WTC11 (cell line): ENCODE results near the gene IFITM2. TPM values are rescaled to one million over a fixed set of nuclear protein-coding genes. Genes with fewer than 3 reads are reported as not detected.

Experiments used
- ATAC-seq: fragments of 200-7000 bp; cut with Tn5 transposase; 2 replicates; pipeline ENCODE4 v1.10.0; 2021; ENCODE audit warnings: mild to moderate bottlenecking, moderate library complexity
- CTCF ChIA-PET: fragments of 300-600 bp; sonication (Branson Sonifier 250); formaldehyde crosslinking; loops from one replicate; lab custom pipeline; 2021; ENCODE audit warnings: antibody characterized with exemption; lab: Charles Lee
- POLR2A ChIA-PET: fragments of 350-600 bp; sonication (Branson Sonifier 250); formaldehyde crosslinking; loops from one replicate; lab custom pipeline; 2021; ENCODE audit warnings: antibody characterized with exemption; lab: Charles Lee
- DNase-seq: peaks from one replicate; pipeline ENCODE4 v3.0.0; 2021; ENCODE audit warnings: low spot score
- H3K27ac Mint-ChIP-seq: 2 replicates; pipeline ENCODE4 v1.8.0; 2021; ENCODE audit warnings: mixed read lengths
- H3K27me3 Mint-ChIP-seq: 2 replicates; pipeline ENCODE4 v1.8.0; 2021; ENCODE audit warnings: low read depth, mild to moderate bottlenecking, moderate library complexity, mixed read lengths
- H3K36me3 Mint-ChIP-seq: 2 replicates; pipeline ENCODE4 v1.8.0; 2021; ENCODE audit warnings: mixed read lengths
- H3K4me1 Mint-ChIP-seq: 2 replicates; pipeline ENCODE4 v1.8.0; 2022; ENCODE audit warnings: mixed read lengths
- H3K4me3 Mint-ChIP-seq: 2 replicates; pipeline ENCODE4 v1.8.0; 2021; ENCODE audit warnings: mild to moderate bottlenecking, moderate library complexity, mixed read lengths
- H3K9me3 Mint-ChIP-seq: 2 replicates; pipeline ENCODE4 v1.8.0; 2021; ENCODE audit warnings: mixed read lengths
- ETV6 ChIP-seq: sonication (generic); formaldehyde crosslinking; IDR thresholded peaks from 2 replicates; pipeline ENCODE4 v1.8.1; 2022; ENCODE audit warnings: mild to moderate bottlenecking, missing genetic modification reagents
- GABPB1 ChIP-seq: sonication (generic); formaldehyde crosslinking; IDR thresholded peaks from 2 replicates; pipeline ENCODE4 v1.8.1; 2023; ENCODE audit warnings: mild to moderate bottlenecking, missing genetic modification reagents
- GRHL2 ChIP-seq: fragments of 250-450 bp; sonication (Bioruptor Pico); IDR thresholded peaks from 2 replicates; pipeline ENCODE4 v1.8.0; 2022; ENCODE audit warnings: mild to moderate bottlenecking, moderate library complexity; ENCODE audit not compliant: insufficient replicate concordance, severe bottlenecking
- IRF2 ChIP-seq: sonication (generic); formaldehyde crosslinking; IDR thresholded peaks from 2 replicates; pipeline ENCODE4 v1.8.0; 2022; ENCODE audit warnings: low read depth, missing genetic modification reagents, borderline replicate concordance
- JAZF1 ChIP-seq: fragments of 250-450 bp; sonication (Bioruptor Pico); IDR thresholded peaks from 2 replicates; pipeline ENCODE4 v1.9.0; 2021; ENCODE audit warnings: moderate library complexity, mild to moderate bottlenecking, inconsistent platforms
- JUN ChIP-seq: sonication (generic); formaldehyde crosslinking; IDR thresholded peaks from 2 replicates; pipeline ENCODE4 v1.8.0; 2023; ENCODE audit warnings: mild to moderate bottlenecking, missing genetic modification reagents
- KAT7 ChIP-seq: sonication (generic); formaldehyde crosslinking; IDR thresholded peaks from 2 replicates; pipeline ENCODE4 v1.8.1; 2023; ENCODE audit warnings: missing genetic modification reagents, mild to moderate bottlenecking, borderline replicate concordance
- NFE2L1 ChIP-seq: sonication (generic); formaldehyde crosslinking; IDR thresholded peaks from 2 replicates; pipeline ENCODE4 v1.8.1; 2023; ENCODE audit warnings: missing genetic modification reagents
- NFYB ChIP-seq: sonication (generic); formaldehyde crosslinking; conservative IDR thresholded peaks from 2 replicates; pipeline ENCODE4 v1.8.0; 2022; ENCODE audit warnings: low read depth, missing genetic modification reagents
- NR1H2 ChIP-seq: sonication (generic); formaldehyde crosslinking; IDR thresholded peaks from 2 replicates; pipeline ENCODE4 v1.9.0; 2021; ENCODE audit warnings: mild to moderate bottlenecking, moderate library complexity, missing genetic modification reagents
- ZNF232 ChIP-seq: sonication (generic); formaldehyde crosslinking; IDR thresholded peaks from 2 replicates; pipeline ENCODE4 v1.8.0; 2022; ENCODE audit warnings: mild to moderate bottlenecking, missing genetic modification reagents
- ZNF416 ChIP-seq: fragments of 250-450 bp; sonication (Bioruptor Pico); IDR thresholded peaks from 2 replicates; pipeline ENCODE4 v1.9.0; 2021; ENCODE audit warnings: mild to moderate bottlenecking, inconsistent platforms
- total RNA-seq: library from RNA; stranded (reverse); gene quantifications from 3 replicates; pipeline ENCODE4 v1.2.3, GENCODE V29; 2021
- TF ChIP-seq, protein P1 (sequence below): sonication (generic); formaldehyde crosslinking; IDR thresholded peaks from 2 replicates; pipeline ENCODE4 v1.8.0; 2022; ENCODE audit warnings: missing genetic modification reagents
- TF ChIP-seq, protein P2 (sequence below): fragments of 250-450 bp; sonication (Bioruptor Pico); IDR thresholded peaks from 2 replicates; pipeline ENCODE4 v1.9.0; 2021; ENCODE audit warnings: moderate library complexity, mild to moderate bottlenecking, inconsistent platforms, borderline replicate concordance
- TF ChIP-seq, protein P3 (sequence below): sonication (generic); formaldehyde crosslinking; IDR thresholded peaks from 2 replicates; pipeline ENCODE4 v1.8.0; 2023; ENCODE audit warnings: missing genetic modification reagents, mild to moderate bottlenecking, borderline replicate concordance
- TF ChIP-seq, protein P4 (sequence below): sonication (generic); formaldehyde crosslinking; IDR thresholded peaks from 2 replicates; pipeline ENCODE4 v1.8.1; 2023; ENCODE audit warnings: mild to moderate bottlenecking, moderate library complexity, missing genetic modification reagents
- TF ChIP-seq, protein P5 (sequence below): fragments of 250-450 bp; sonication (Bioruptor Pico); IDR thresholded peaks from 2 replicates; pipeline ENCODE4 v1.9.0; 2021; ENCODE audit warnings: mild to moderate bottlenecking

The IFITM2 gene
- total RNA-seq, 1 experiment from 2014 or later = 436 TPM

DNA sequence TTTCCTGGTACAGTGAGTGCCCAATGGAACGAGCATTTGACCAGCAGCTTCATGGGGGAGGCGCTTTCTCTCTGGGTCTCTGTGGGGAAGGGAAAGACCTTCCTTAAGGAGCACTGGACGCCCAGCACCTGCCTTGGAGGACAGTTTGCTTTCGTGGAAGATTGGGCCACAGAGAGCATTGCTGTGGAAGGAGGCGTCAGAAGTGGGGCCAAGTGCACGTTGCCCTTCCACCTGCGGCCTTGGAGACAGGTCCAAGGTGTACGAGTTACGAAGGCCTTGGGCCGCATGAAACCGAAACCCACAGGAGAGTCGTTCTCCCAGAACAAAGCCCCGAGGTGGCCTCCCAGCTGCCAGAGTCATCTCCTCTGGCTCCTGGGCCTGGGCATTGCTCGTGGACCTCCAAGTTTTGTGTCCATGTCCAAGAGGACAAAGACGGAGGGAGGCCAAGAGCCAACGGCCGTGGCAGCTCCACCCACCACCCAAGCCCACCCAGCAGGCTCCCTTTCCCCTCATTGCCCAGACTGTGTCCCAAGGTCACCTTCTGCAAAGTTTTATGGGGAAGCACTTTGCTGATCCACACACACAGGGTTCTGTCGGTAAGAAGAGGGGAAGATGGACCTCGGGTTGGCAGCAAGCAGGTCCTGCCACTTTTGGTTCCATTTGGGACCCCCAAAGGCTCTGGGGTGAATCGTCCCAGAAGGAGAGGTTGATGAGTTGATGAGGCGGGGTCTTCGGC, 35.3 kb upstream of the IFITM2 start:
- ChIA-PET POLR2A (interaction anchor here (1.2 kb wide), 1 partner anchor 11 kb away, joined by 4 read pairs; no protein-coding TSS in a partner anchor), CTCF (interaction anchor here (1.0 to 1.1 kb wide), 2 partner anchors 22 to 45 kb away, joined by 3 to 5 read pairs; no protein-coding TSS in a partner anchor)
- no peaks in the 10 kb centered on the region for H3K36me3 Mint-ChIP-seq
- H3K27me3 Mint-ChIP-seq = peaks cover 4% of the 10 kb centered on the region; the same call in 1 of the 2 replicates
- TF ChIP-seq, protein P1, sequence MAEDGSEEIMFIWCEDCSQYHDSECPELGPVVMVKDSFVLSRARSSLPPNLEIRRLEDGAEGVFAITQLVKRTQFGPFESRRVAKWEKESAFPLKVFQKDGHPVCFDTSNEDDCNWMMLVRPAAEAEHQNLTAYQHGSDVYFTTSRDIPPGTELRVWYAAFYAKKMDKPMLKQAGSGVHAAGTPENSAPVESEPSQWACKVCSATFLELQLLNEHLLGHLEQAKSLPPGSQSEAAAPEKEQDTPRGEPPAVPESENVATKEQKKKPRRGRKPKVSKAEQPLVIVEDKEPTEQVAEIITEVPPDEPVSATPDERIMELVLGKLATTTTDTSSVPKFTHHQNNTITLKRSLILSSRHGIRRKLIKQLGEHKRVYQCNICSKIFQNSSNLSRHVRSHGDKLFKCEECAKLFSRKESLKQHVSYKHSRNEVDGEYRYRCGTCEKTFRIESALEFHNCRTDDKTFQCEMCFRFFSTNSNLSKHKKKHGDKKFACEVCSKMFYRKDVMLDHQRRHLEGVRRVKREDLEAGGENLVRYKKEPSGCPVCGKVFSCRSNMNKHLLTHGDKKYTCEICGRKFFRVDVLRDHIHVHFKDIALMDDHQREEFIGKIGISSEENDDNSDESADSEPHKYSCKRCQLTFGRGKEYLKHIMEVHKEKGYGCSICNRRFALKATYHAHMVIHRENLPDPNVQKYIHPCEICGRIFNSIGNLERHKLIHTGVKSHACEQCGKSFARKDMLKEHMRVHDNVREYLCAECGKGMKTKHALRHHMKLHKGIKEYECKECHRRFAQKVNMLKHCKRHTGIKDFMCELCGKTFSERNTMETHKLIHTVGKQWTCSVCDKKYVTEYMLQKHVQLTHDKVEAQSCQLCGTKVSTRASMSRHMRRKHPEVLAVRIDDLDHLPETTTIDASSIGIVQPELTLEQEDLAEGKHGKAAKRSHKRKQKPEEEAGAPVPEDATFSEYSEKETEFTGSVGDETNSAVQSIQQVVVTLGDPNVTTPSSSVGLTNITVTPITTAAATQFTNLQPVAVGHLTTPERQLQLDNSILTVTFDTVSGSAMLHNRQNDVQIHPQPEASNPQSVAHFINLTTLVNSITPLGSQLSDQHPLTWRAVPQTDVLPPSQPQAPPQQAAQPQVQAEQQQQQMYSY (CRISPR knock-in tag) = no peak
- TF ChIP-seq ETV6 (CRISPR knock-in tag) = no peak
- TF ChIP-seq, protein P2, sequence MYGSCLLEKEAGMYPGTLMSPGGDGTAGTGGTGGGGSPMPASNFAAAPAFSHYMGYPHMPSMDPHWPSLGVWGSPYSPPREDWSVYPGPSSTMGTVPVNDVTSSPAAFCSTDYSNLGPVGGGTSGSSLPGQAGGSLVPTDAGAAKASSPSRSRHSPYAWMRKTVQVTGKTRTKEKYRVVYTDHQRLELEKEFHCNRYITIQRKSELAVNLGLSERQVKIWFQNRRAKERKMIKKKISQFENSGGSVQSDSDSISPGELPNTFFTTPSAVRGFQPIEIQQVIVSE = no peak
- TF ChIP-seq ZNF232 (CRISPR knock-in tag) = no peak
- TF ChIP-seq, protein P3, sequence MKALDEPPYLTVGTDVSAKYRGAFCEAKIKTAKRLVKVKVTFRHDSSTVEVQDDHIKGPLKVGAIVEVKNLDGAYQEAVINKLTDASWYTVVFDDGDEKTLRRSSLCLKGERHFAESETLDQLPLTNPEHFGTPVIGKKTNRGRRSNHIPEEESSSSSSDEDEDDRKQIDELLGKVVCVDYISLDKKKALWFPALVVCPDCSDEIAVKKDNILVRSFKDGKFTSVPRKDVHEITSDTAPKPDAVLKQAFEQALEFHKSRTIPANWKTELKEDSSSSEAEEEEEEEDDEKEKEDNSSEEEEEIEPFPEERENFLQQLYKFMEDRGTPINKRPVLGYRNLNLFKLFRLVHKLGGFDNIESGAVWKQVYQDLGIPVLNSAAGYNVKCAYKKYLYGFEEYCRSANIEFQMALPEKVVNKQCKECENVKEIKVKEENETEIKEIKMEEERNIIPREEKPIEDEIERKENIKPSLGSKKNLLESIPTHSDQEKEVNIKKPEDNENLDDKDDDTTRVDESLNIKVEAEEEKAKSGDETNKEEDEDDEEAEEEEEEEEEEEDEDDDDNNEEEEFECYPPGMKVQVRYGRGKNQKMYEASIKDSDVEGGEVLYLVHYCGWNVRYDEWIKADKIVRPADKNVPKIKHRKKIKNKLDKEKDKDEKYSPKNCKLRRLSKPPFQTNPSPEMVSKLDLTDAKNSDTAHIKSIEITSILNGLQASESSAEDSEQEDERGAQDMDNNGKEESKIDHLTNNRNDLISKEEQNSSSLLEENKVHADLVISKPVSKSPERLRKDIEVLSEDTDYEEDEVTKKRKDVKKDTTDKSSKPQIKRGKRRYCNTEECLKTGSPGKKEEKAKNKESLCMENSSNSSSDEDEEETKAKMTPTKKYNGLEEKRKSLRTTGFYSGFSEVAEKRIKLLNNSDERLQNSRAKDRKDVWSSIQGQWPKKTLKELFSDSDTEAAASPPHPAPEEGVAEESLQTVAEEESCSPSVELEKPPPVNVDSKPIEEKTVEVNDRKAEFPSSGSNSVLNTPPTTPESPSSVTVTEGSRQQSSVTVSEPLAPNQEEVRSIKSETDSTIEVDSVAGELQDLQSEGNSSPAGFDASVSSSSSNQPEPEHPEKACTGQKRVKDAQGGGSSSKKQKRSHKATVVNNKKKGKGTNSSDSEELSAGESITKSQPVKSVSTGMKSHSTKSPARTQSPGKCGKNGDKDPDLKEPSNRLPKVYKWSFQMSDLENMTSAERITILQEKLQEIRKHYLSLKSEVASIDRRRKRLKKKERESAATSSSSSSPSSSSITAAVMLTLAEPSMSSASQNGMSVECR (CRISPR knock-in tag) = no peak
- no peak for TF ChIP-seq KAT7
- TF ChIP-seq NFE2L1 (CRISPR knock-in tag) = no peak
- no peak overlapping the region for H3K4me3 Mint-ChIP-seq
- ATAC-seq = no peak
- no peak overlapping the region for H3K27ac Mint-ChIP-seq
- DNase-seq = no peak
- peaks cover 36% of the 10 kb centered on the region for H3K4me1 Mint-ChIP-seq
- H3K9me3 Mint-ChIP-seq = peaks cover 9% of the 10 kb centered on the region

DNA sequence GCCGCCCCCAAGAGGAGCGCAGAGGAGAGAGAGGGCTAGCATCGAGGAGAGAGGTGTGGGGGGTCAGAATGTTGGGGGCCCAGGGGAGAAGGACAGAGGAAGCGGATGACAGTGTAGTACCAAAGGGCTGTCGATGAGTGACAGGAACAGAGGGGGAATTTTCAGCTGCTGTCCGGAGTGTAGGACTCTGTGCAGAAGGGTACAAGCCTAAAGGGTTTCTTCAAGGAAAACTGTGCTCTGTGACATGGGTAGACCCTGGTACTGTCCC, 34.8 kb upstream of the IFITM2 start:
- POLR2A ChIA-PET = interaction anchor here (0.7 kb wide), 1 partner anchor 18 kb away, joined by 4 read pairs; no protein-coding TSS in a partner anchor
- CTCF ChIA-PET = interaction anchor here (3.6 kb wide), 1 partner anchor 22 kb away, joined by 20 read pairs; no protein-coding TSS in a partner anchor
- ATAC-seq (no peak), DNase-seq (no peak)
- Mint-ChIP-seq H3K4me3 (no peak overlapping the region), H3K36me3 (no peaks in the 10 kb centered on the region), H3K27ac (no peak overlapping the region), H3K9me3 (peaks cover 9% of the 10 kb centered on the region), H3K4me1 (peaks cover 36% of the 10 kb centered on the region), H3K27me3 (peaks cover 6% of the 10 kb centered on the region)
- TF ChIP-seq, protein P4, sequence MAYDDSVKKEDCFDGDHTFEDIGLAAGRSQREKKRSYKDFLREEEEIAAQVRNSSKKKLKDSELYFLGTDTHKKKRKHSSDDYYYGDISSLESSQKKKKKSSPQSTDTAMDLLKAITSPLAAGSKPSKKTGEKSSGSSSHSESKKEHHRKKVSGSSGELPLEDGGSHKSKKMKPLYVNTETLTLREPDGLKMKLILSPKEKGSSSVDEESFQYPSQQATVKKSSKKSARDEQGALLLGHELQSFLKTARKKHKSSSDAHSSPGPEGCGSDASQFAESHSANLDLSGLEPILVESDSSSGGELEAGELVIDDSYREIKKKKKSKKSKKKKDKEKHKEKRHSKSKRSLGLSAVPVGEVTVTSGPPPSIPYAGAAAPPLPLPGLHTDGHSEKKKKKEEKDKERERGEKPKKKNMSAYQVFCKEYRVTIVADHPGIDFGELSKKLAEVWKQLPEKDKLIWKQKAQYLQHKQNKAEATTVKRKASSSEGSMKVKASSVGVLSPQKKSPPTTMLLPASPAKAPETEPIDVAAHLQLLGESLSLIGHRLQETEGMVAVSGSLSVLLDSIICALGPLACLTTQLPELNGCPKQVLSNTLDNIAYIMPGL (CRISPR knock-in tag) = no peak
- TF ChIP-seq, protein P5, sequence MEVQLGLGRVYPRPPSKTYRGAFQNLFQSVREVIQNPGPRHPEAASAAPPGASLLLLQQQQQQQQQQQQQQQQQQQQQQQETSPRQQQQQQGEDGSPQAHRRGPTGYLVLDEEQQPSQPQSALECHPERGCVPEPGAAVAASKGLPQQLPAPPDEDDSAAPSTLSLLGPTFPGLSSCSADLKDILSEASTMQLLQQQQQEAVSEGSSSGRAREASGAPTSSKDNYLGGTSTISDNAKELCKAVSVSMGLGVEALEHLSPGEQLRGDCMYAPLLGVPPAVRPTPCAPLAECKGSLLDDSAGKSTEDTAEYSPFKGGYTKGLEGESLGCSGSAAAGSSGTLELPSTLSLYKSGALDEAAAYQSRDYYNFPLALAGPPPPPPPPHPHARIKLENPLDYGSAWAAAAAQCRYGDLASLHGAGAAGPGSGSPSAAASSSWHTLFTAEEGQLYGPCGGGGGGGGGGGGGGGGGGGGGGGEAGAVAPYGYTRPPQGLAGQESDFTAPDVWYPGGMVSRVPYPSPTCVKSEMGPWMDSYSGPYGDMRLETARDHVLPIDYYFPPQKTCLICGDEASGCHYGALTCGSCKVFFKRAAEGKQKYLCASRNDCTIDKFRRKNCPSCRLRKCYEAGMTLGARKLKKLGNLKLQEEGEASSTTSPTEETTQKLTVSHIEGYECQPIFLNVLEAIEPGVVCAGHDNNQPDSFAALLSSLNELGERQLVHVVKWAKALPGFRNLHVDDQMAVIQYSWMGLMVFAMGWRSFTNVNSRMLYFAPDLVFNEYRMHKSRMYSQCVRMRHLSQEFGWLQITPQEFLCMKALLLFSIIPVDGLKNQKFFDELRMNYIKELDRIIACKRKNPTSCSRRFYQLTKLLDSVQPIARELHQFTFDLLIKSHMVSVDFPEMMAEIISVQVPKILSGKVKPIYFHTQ (CRISPR knock-in tag) = no peak
- TF ChIP-seq JAZF1 (CRISPR knock-in tag) (no peak), JUN (no peak), GABPB1 (CRISPR knock-in tag) (no peak), GRHL2 (CRISPR knock-in tag) (no peak), NFYB (CRISPR knock-in tag) (no peak), ZNF416 (no peak), IRF2 (CRISPR knock-in tag) (no peak), NR1H2 (CRISPR knock-in tag) (no peak)
